Measurements from ENCODE around the gene KCTD21.

GRCh38 chr11:78212586-78213371 lies 24.4 kb upstream of the KCTD21 start:
- no peak for TF ChIP-seq CTCF (IDR thresholded peaks at IDR 0.05)
- no peak for TF ChIP-seq POLR2A (IDR thresholded peaks at IDR 0.05)
- TF ChIP-seq POLR2AphosphoS5 (IDR thresholded peaks at IDR 0.05) = no peak
